ENCODE results near the gene FBLIM1.

The FBLIM1 gene

GRCh38 chr1:15758343-15758931, at the start of gene FBLIM1:
Gene FBLIM1 (plus strand): TSS chr1:15758795. CDS start chr1:15764984, 6,189 bp downstream.
- peak; percentile 24 for DNase-seq

- no peak for DNase-seq
These were observed 49.4 kb upstream of the FBLIM1 start for GRCh38 chr1:15709226-15709625.

GRCh38 chr1:15712168-15712567, 46.4 kb upstream of the FBLIM1 start:
- no peak for DNase-seq

- no peak for DNase-seq
These were observed 44.0 kb upstream of the FBLIM1 start for GRCh38 chr1:15714406-15715136.

GRCh38 chr1:15717418-15718125, 41.0 kb upstream of the FBLIM1 start:
- DNase-seq: no peak

- DNase-seq: no peak
These were observed 40.4 kb upstream of the FBLIM1 start for GRCh38 chr1:15718199-15718601.

GRCh38 chr1:15719381-15720120, 39.0 kb upstream of the FBLIM1 start:
- DNase-seq: no peak

- DNase-seq: no peak
These were observed 37.7 kb upstream of the FBLIM1 start for GRCh38 chr1:15720861-15721260.

- no peak for DNase-seq
These were observed 36.2 kb upstream of the FBLIM1 start for GRCh38 chr1:15722411-15722810.

- DNase-seq: no peak
These were observed 35.6 kb upstream of the FBLIM1 start for GRCh38 chr1:15722836-15723532.

GRCh38 chr1:15723631-15724246, 34.9 kb upstream of the FBLIM1 start:
- DNase-seq: no peak

GRCh38 chr1:15724949-15725880, 33.4 kb upstream of the FBLIM1 start:
- no peak for DNase-seq

- DNase-seq: no peak
These were observed 32.1 kb upstream of the FBLIM1 start for GRCh38 chr1:15726508-15726907.

GRCh38 chr1:15727021-15727420, 31.6 kb upstream of the FBLIM1 start:
- no peak for DNase-seq

- no peak for DNase-seq
These were observed 31.2 kb upstream of the FBLIM1 start for GRCh38 chr1:15727424-15727823.

- DNase-seq: no peak
These were observed 30.6 kb upstream of the FBLIM1 start for GRCh38 chr1:15727866-15728534.

- no peak for DNase-seq
These were observed 29.5 kb upstream of the FBLIM1 start for GRCh38 chr1:15728937-15729657.

- no peak for DNase-seq
These were observed 28.2 kb upstream of the FBLIM1 start for GRCh38 chr1:15730423-15730822.

GRCh38 chr1:15730936-15731335, 27.7 kb upstream of the FBLIM1 start:
- no peak for DNase-seq
